ENCODE measurements around the gene NELFB. TPM values are rescaled to one million over a fixed set of nuclear protein-coding genes. Genes with fewer than 3 reads are reported as not detected.

NELFB gene
- total RNA-seq, 2 donors from 2014 or later: 61.6 to 70.3 TPM

- DNase-seq (peak in 1 of 2 donors; percentile 55), ATAC-seq (no peak)
- intact Hi-C loops (cut with DNase I, micrococcal nuclease): loop anchor here in 1 of 2 donors (10.0 kb wide), 1 partner anchor 47 kb away; the partner anchor contains the start of genes LRRC26 and TMEM210
Measured at GRCh38 chr9:137221506-137222111, 33.5 kb upstream of the NELFB start.

GRCh38 chr9:137222190-137223077, 32.7 kb upstream of the NELFB start, which contains the start of gene RNF208:
Gene RNF208 (minus strand): TSS chr9:137222240. CDS start chr9:137221212, 1,028 bp downstream.
- DNase-seq (peak in 1 of 2 donors; percentile 54), ATAC-seq (peak; percentile 28)
- intact Hi-C loops (cut with DNase I, micrococcal nuclease): loop anchor here in 1 of 2 donors (10.0 kb wide), 1 partner anchor 48 kb away; the partner anchor contains the start of genes LRRC26 and TMEM210

- intact Hi-C loops (cut with DNase I, micrococcal nuclease): loop anchor here in 1 of 2 donors (10.0 kb wide), 1 partner anchor 49 kb away; the partner anchor contains the start of genes LRRC26 and TMEM210
- ATAC-seq: peak; percentile 78
- peak; percentile 96 to 98 for DNase-seq
Measured at GRCh38 chr9:137223078-137223970, 31.8 kb upstream of the NELFB start.

GRCh38 chr9:137224830-137225694, 30.1 kb upstream of the NELFB start, which contains the start of gene CYSRT1:
Gene CYSRT1 (plus strand): TSS chr9:137225174. CDS start chr9:137225622, 448 bp downstream.
- intact Hi-C loops (cut with DNase I, micrococcal nuclease): loop anchor here (5.0 to 10.0 kb wide), 2 partner anchors 50 to 103 kb away; partner anchors contain the start of genes LRRC26 (in 1 of the 2) and TMEM210 (in 1 of the 2)
- ATAC-seq (no peak), DNase-seq (peak in 1 of 2 donors; percentile 53)

GRCh38 chr9:137225699-137226331, 29.3 kb upstream of the NELFB start:
- no peak for ATAC-seq
- intact Hi-C loops (cut with DNase I, micrococcal nuclease): loop anchor here (5.0 to 10.0 kb wide), 2 partner anchors 51 to 104 kb away; partner anchors contain the start of genes LRRC26 (in 1 of the 2) and TMEM210 (in 1 of the 2)
- peak in 1 of 2 donors; percentile 10 for DNase-seq

- intact Hi-C loops (cut with DNase I, micrococcal nuclease): loop anchor here (5.0 to 10.0 kb wide), 2 partner anchors 52 to 104 kb away; partner anchors contain the start of genes LRRC26 (in 1 of the 2) and TMEM210 (in 1 of the 2)
- ATAC-seq (no peak), DNase-seq (peak in 1 of 2 donors; percentile 32)
Measured at GRCh38 chr9:137226338-137227053, 28.6 kb upstream of the NELFB start.

- DNase-seq (peak; percentile 70 to 87), ATAC-seq (peak; percentile 53)
- intact Hi-C loops (cut with DNase I, micrococcal nuclease): loop anchor here (5.0 to 10.0 kb wide), 2 partner anchors 52 to 105 kb away; partner anchors contain the start of genes LRRC26 (in 1 of the 2) and TMEM210 (in 1 of the 2)
Measured at GRCh38 chr9:137227054-137227852, 27.9 kb upstream of the NELFB start, which contains the start of gene RNF224. Gene RNF224 (plus strand): TSS chr9:137227502. CDS start chr9:137228336, 834 bp downstream.

- intact Hi-C loops (cut with DNase I, micrococcal nuclease): loop anchor here (5.0 to 10.0 kb wide), 2 partner anchors 53 to 106 kb away; partner anchors contain the start of genes LRRC26 (in 1 of the 2) and TMEM210 (in 1 of the 2)
- DNase-seq (peak in 1 of 2 donors; percentile 9), ATAC-seq (no peak)
Measured at GRCh38 chr9:137227853-137228505, 27.1 kb upstream of the NELFB start.

GRCh38 chr9:137228506-137228967, 26.6 kb upstream of the NELFB start:
- DNase-seq (no peak), ATAC-seq (no peak)
- intact Hi-C loops (cut with DNase I, micrococcal nuclease): loop anchor here (5.0 to 10.0 kb wide), 2 partner anchors 54 to 106 kb away; partner anchors contain the start of genes LRRC26 (in 1 of the 2) and TMEM210 (in 1 of the 2)

- intact Hi-C loops (cut with DNase I, micrococcal nuclease): loop anchor here (5.0 to 10.0 kb wide), 2 partner anchors 54 to 107 kb away; partner anchors contain the start of genes LRRC26 (in 1 of the 2) and TMEM210 (in 1 of the 2)
- ATAC-seq: no peak
- no peak for DNase-seq
Measured at GRCh38 chr9:137228968-137229896, 25.9 kb upstream of the NELFB start.

- intact Hi-C loops (cut with DNase I, micrococcal nuclease): loop anchor here (5.0 to 10.0 kb wide), 3 partner anchors 55 to 115 kb away; partner anchors contain the start of genes DPP7 (in 1 of the 2), LRRC26 (in 1 of the 2) and TMEM210 (in 1 of the 2)
- no peak for DNase-seq
- peak; percentile 28 for ATAC-seq
Measured at GRCh38 chr9:137229903-137230704, 25.0 kb upstream of the NELFB start.

All from left colon (tissue), 2 donors.